HepG2 (cell line): Measurements from ENCODE around the gene PLA2G12A. TPM values are rescaled to one million over a fixed set of nuclear protein-coding genes. Genes with fewer than 3 reads are reported as not detected.
A peak's percentile ranks its signal among the peaks of the same experiment; 100 is the strongest.

Experiments used
- FOXO1 ChIP-seq: sonication (generic); formaldehyde crosslinking; IDR thresholded peaks from 2 replicates; pipeline ENCODE4 v1.4.0; 2020; ENCODE audit warnings: missing genetic modification reagents
- HNRNPL ChIP-seq: fragments of 200-400 bp; formaldehyde crosslinking; IDR thresholded peaks from 2 replicates; pipeline ENCODE4 v1.6.1; 2017; ENCODE audit warnings: mild to moderate bottlenecking, low read depth, low read length
- TFDP2 ChIP-seq: sonication (generic); formaldehyde crosslinking; IDR thresholded peaks from 2 replicates; pipeline ENCODE4 v1.4.0; 2020; ENCODE audit warnings: missing genetic modification reagents
- UBTF ChIP-seq: sonication (generic); formaldehyde crosslinking; IDR thresholded peaks from 2 replicates; pipeline ENCODE4 v1.4.0; 2020; ENCODE audit warnings: mild to moderate bottlenecking, missing genetic modification reagents
- ZFAT ChIP-seq: sonication (generic); formaldehyde crosslinking; conservative IDR thresholded peaks from 2 replicates; pipeline ENCODE4 v1.8.1; 2023; ENCODE audit warnings: missing genetic modification reagents, inconsistent platforms
- ZNF335 ChIP-seq: sonication (generic); formaldehyde crosslinking; IDR thresholded peaks from 2 replicates; pipeline ENCODE4 v1.4.0; 2020; ENCODE audit warnings: missing genetic modification reagents
- ZNF687 ChIP-seq: sonication (generic); formaldehyde crosslinking; IDR thresholded peaks from 2 replicates; pipeline ENCODE4 v1.5.1; 2020; ENCODE audit warnings: mild to moderate bottlenecking, missing genetic modification reagents, moderate library complexity
- polyA plus RNA-seq, 8 experiments: library from polyadenylated mRNA; depleted of rRNA in 3 of 8; stranded (reverse) in 7 of 8; unstranded in 1 of 8; fragments of >200 nt; fragmentation: Illumina TruSeq in 4 of 8; extraction: Trizol in 4 of 8; gene quantifications; 2 replicates each; pipeline versions ENCODE4 v1.2.1 to v1.2.3, GENCODE V29; 2011 to 2016; ENCODE audit warnings: low read depth in 4 of 8, missing spikeins in 1 of 8, mixed read lengths in 1 of 8; ENCODE audit not compliant: insufficient read depth in 1 of 8
- total RNA-seq, 5 experiments: library from RNA; depleted of rRNA; stranded (reverse); fragments of >200 nt; fragmentation: Illumina TruSeq; extraction: Trizol; gene quantifications; 2 replicates each; pipeline ENCODE4 v1.2.3, GENCODE V29; 2016; ENCODE audit warnings: low read depth in 1 of 5

Gene PLA2G12A
- total and polyA plus RNA-seq, 2 of the 13 experiments (the other 11 are each of a cell fraction or from before 2014, with no cell fraction given) = 61.2 to 64.0 TPM

GRCh38 chr4:109702950-109703663 is 26.8 kb downstream of the PLA2G12A start, which contains the start of gene CASP6 (continued):
- peak; percentile 72 for TF ChIP-seq ZNF687 (CRISPR knock-in tag)
- 0 out of 2 replicates have a peak, but pooled peaks have one; percentile 6 for TF ChIP-seq FOXO1 (CRISPR knock-in tag)
- TF ChIP-seq UBTF = peak; percentile 60; the same call in 1 of the 2 replicates
- no peak for TF ChIP-seq ZFAT (CRISPR knock-in tag)
- 0 out of 2 replicates have a peak, but pooled peaks have one; percentile 25 for TF ChIP-seq HNRNPL
- 0 out of 2 replicates have a peak, but pooled peaks have one; percentile 41 for TF ChIP-seq TFDP2
- 0 out of 2 replicates have a peak, but pooled peaks have one; percentile 20 for TF ChIP-seq ZNF335
